Adrenal gland (tissue), 12 donors: ENCODE data around the gene CCDC9B. TPM values are rescaled to one million over a fixed set of nuclear protein-coding genes. Genes with fewer than 3 reads are reported as not detected.

Experiments
- DNase-seq, 7 donors: peaks; one replicate each; pipeline ENCODE4 v3.0.0-alpha.2; 2019 to 2020
- H3K27ac ChIP-seq, 5 donors: fragments of 200-600 bp; sonication (generic) in 4 of 5; 1 replicate in 3 of 5; 2 replicates in 2 of 5; pipeline versions ENCODE4 v1.5.1 to v1.8.0; 2016 to 2020; ENCODE audit warnings: mild to moderate bottlenecking in 1 of 5
- H3K27me3 ChIP-seq: fragments of 200-600 bp; 2 replicates; pipeline ENCODE4 v1.8.0; 2021
- H3K36me3 ChIP-seq, 2 donors: fragments of 200-600 bp; replicated peaks in 1 of 2; 1 replicate in 1 of 2; 2 replicates in 1 of 2; pipeline versions ENCODE4 v1.5.1 to v1.8.0; 2018 to 2022
- H3K4me1 ChIP-seq, 2 donors: fragments of 200-600 bp; replicated peaks in 1 of 2; 1 replicate in 1 of 2; 2 replicates in 1 of 2; pipeline versions ENCODE4 v1.5.1 to v1.8.0; 2018 to 2021
- H3K4me3 ChIP-seq, 4 donors: fragments of 200-600 bp; sonication (generic) in 3 of 4; one replicate each; pipeline ENCODE4 v1.5.1; 2016 to 2018
- H3K9me3 ChIP-seq, 3 donors: fragments of 200-600 bp; sonication (generic) in 1 of 3; replicated peaks in 1 of 3; 1 replicate in 2 of 3; 2 replicates in 1 of 3; pipeline versions ENCODE4 v1.5.1 to v1.8.0; 2016 to 2021
- CTCF ChIP-seq, 6 experiments: fragments of 450-650 bp in 4 of 6; fragments of 200-600 bp in 2 of 6; sonication (generic) in 1 of 6; IDR thresholded peaks; 1 replicate in 5 of 6; 2 replicates in 1 of 6; pipeline versions ENCODE4 v1.5.1 to v1.8.0; 2016 to 2021; ENCODE audit warnings: antibody characterized with exemption in 6 of 6, mild to moderate bottlenecking in 2 of 6, moderate library complexity in 1 of 6
- POLR2A ChIP-seq, 2 donors: fragments of 450-650 bp; IDR thresholded peaks; one replicate each; pipeline ENCODE4 v1.6.1; 2017; ENCODE audit warnings: antibody characterized with exemption in 2 of 2, mild to moderate bottlenecking in 2 of 2, moderate library complexity in 1 of 2
- WGBS, 4 donors: extraction: QIAGEN DNeasy Blood & Tissue Kit in 2 of 4; methylation state at CpG; one replicate each; pipeline versions ENCODE4 v1.1.5 to v1.1.7; 2013 to 2017; 5-methylcytosine and 5-hydroxymethylcytosine counted together
- intact Hi-C, 2 donors: fragments of 100-400 bp; cut with DNase I; formaldehyde crosslinking; loops; one replicate each; pipeline versions ENCODE4 v1.14.1 to v1.15.0; 2022 to 2023
- polyA plus RNA-seq, 3 donors: library from polyadenylated mRNA; stranded (reverse); fragments of 200-250 nt in 2 of 3; fragments of 350-450 nt in 1 of 3; fragmentation: Illumina TruSeq in 1 of 3; extraction: RNeasy Lipid Tissue Mini Kit (QIAGEN cat#74804) in 1 of 3; gene quantifications; one replicate each; pipeline ENCODE4 v1.2.3, GENCODE V29; 2013 to 2014
- total RNA-seq, 9 donors: library from RNA; depleted of rRNA in 4 of 9; stranded (reverse); fragments of >200 nt in 4 of 9; fragments of 120-200 nt in 1 of 9; fragmentation: NEBNext Ultra II Directional in 1 of 9; extraction: Animal tissue kit (Norgen Biotek cat#: 25700) in 1 of 9; gene quantifications; one replicate each; pipeline versions ENCODE4 v1.1.0 to v1.2.4, GENCODE V29; 2013 to 2023
- donor health status: healthy with polysubstance abuse.
- donor health status: Bipolar disorder and iron deficiency.
- donor health status: DM: yes; HTN: yes; CAD: no.
- donor health status: DM: no; HTN: no; CAD: no.
- donor health status: DM: no; HTN: no; CAD: no.
- donor health status: DM: yes; HTN: yes; CAD: no.

Gene CCDC9B
- total and polyA plus RNA-seq, 12 donors: 0.72 to 41.0 (median 10.8) TPM

- DNase-seq: no peak
- H3K27ac ChIP-seq: no peak overlapping the region
- TF ChIP-seq POLR2A (IDR thresholded peaks at IDR 0.05) (no peak), CTCF (IDR thresholded peaks at IDR 0.05) (no peak)
- peaks cover 3% of the 10 kb centered on the region for H3K27me3 ChIP-seq
- H3K9me3 ChIP-seq: no peaks in the 10 kb centered on the region
- intact Hi-C loops: no loop called here
- H3K36me3 ChIP-seq: no peaks in the 10 kb centered on the region
- H3K4me3 ChIP-seq: no peak overlapping the region
- peaks cover 7 to 8% of the 10 kb centered on the region in 2 donors for H3K4me1 ChIP-seq
- 69 to 83% (median 75%) methylated on average over 1 of the region's 1 CpG for WGBS, 4 donors
Observed at GRCh38 chr15:40295297-40295696, 45.4 kb downstream of the CCDC9B start.

GRCh38 chr15:40293905-40294895 is 46.5 kb downstream of the CCDC9B start:
- TF ChIP-seq CTCF (IDR thresholded peaks at IDR 0.05) (no peak), POLR2A (IDR thresholded peaks at IDR 0.05) (no peak)
- Histone ChIP-seq H3K27me3 (peaks cover 3% of the 10 kb centered on the region), H3K4me1 (peaks cover 7 to 8% of the 10 kb centered on the region in 2 donors), H3K4me3 (no peak overlapping the region), H3K36me3 (no peaks in the 10 kb centered on the region), H3K9me3 (no peaks in the 10 kb centered on the region), H3K27ac (no peak overlapping the region)
- 89 to 95% (median 89%) methylated on average over 4 to 20 of the region's 20 CpGs for WGBS, 4 donors
- intact Hi-C loops: no loop called here
- no peak for DNase-seq

- H3K4me1 ChIP-seq: peaks cover 7 to 8% of the 10 kb centered on the region in 2 donors
- no peak overlapping the region for H3K4me3 ChIP-seq
- no peak overlapping the region for H3K27ac ChIP-seq
- no peak for DNase-seq
- no peak for TF ChIP-seq CTCF (IDR thresholded peaks at IDR 0.05)
- TF ChIP-seq POLR2A (IDR thresholded peaks at IDR 0.05): no peak
- no peaks in the 10 kb centered on the region for H3K9me3 ChIP-seq
- H3K27me3 ChIP-seq: peaks cover 3% of the 10 kb centered on the region
- no peaks in the 10 kb centered on the region for H3K36me3 ChIP-seq
- intact Hi-C loops: no loop called here
Observed at GRCh38 chr15:40293006-40293405, 47.7 kb downstream of the CCDC9B start.

- Histone ChIP-seq H3K9me3 (no peaks in the 10 kb centered on the region), H3K4me3 (no peak overlapping the region), H3K27ac (no peak overlapping the region), H3K27me3 (peaks cover 3% of the 10 kb centered on the region), H3K36me3 (no peaks in the 10 kb centered on the region), H3K4me1 (peaks cover 7 to 8% of the 10 kb centered on the region in 2 donors)
- no peak for DNase-seq
- 62 to 80% (median 79%) methylated on average over 3 of the region's 3 CpGs; no CpG with 5 or more reads in 1 of the 4 donors for WGBS, 4 donors
- TF ChIP-seq CTCF (IDR thresholded peaks at IDR 0.05): no peak
- no peak for TF ChIP-seq POLR2A (IDR thresholded peaks at IDR 0.05)
- intact Hi-C loops: no loop called here
Observed at GRCh38 chr15:40292246-40292645, 48.5 kb downstream of the CCDC9B start.
